NCI-H510A treated with DMSO at 0.1 percent for 48 hours (cell line): Measurements from ENCODE around the gene EPHB6.

Experiments
- DNase-seq: peaks from one replicate; lab custom pipeline; 2025; lab: John Stamatoyannopoulos, UW

Gene EPHB6

GRCh38 chr7:142876991-142877910, 22.4 kb downstream of the EPHB6 start:
- no peak for DNase-seq

- DNase-seq, result no peak
Observed at GRCh38 chr7:142878315-142878714, 23.4 kb downstream of the EPHB6 start.

- DNase-seq, result no peak
Observed at GRCh38 chr7:142879060-142879459, 24.2 kb downstream of the EPHB6 start.

- no peak for DNase-seq
Observed at GRCh38 chr7:142880876-142881505, 26.1 kb downstream of the EPHB6 start.

GRCh38 chr7:142881586-142882337, 26.9 kb downstream of the EPHB6 start:
- no peak for DNase-seq

DNA sequence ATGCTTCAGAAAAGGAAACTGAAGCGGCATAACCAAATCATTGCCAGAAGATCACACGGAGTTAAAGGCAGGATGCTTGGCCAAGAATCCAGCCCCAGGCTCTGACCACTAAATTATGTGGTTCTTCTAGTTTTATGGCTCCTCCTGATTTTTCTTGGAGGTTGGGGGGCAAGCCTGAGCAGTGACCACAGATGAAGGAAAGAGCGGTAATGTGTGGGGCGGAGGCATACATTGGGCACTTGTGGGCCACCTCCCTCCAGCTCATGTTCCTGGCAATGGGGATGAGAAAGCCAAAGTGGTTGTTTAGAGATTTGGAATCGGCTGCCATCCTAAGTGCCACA, 27.4 kb downstream of the EPHB6 start:
- no peak for DNase-seq

DNA sequence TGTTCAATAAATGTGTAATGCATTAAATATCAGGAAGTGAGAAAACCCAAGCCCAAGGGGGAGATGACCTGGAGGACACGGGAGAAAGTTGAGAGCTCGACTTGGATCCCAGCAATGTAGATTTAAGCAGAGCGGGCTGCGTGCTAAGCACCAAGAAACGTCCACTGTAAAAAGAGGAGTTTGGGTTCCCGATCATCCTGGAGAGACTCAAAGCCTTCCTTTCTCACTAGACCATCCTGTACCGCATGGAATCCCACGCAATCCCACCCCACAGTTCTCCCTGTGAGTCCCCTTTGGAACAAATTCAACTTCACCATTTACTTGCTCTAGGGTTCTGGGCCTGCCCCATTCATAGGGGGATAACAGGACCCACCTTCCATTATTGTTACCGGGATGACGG, 28.3 kb downstream of the EPHB6 start:
- no peak for DNase-seq

DNA sequence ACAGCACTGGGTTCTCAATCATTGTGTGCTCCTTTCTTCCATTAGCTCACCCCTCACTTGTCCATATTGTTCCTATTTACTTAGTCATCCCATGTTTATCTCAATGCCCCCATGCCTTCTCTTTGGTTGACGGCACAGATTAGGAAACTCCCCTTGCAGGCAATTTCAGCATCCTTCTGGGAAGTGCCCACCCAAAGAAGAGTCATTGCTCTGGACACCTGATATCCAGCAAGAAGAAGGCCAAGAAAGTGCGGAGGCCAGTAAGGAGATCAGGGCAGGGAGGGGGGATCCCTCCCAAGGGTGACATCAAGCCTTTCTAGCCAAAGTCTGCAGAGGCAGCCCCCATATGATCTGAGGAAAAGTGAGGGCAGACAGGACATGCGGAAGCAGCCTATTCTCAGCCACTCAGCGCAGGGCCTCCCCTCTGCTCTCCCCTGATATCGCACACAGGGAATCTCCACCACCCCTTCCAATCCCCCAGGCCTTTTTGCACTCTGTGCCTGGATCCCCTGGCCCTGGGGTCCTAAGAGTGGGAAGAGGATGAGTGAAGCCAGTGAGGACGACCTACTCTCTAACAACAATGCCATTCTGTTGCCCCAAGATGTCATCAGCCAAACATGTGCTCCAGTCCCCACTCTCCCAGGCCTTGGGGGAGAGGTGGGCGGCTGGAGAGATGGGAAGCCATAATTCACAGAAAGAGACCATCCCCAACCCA, 28.9 kb downstream of the EPHB6 start:
- DNase-seq, result no peak

DNA sequence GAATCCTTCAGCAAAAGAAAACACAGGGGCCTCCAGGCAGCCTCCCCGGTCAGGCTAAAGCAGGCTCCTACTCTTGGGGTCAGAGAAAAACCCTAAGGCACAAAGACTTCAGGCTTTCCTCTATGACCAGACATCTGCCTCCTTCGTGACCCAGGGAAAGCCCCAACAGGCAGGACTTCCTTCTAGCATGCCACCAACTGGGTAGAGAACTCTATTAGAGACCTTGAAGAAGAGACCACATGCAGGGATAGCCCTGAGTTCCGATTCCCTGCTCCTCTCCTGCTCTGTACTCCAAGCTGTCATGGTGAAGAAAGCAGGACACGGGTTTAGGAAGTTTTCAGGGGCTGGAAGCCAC, 29.4 kb downstream of the EPHB6 start:
- no peak for DNase-seq

GRCh38 chr7:142885311-142886230, 30.7 kb downstream of the EPHB6 start, which contains the start of gene TRPV6:
TSS of gene TRPV6 (minus strand) at chr7:142885745.
- DNase-seq, result no peak

DNA sequence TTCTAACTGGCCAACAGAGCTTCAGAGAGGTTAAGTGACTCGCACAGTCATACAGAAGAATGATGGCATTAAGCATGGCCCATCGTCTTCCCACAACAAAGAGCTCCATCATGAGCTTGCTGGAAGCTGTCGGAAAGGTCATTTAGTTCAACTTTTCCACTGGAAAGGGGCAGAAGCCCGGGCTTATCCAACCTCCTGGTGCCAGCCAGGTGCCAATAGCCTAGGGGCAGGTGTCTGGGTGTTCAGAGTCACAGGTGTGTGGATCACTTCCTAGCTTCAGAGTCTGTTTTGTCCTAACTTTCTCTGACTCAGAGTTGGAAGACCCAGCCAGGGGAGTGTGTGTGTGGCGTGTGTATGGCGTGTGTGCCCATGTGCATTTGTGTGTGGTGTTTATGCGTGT, 32.0 kb downstream of the EPHB6 start:
- no peak for DNase-seq

DNA sequence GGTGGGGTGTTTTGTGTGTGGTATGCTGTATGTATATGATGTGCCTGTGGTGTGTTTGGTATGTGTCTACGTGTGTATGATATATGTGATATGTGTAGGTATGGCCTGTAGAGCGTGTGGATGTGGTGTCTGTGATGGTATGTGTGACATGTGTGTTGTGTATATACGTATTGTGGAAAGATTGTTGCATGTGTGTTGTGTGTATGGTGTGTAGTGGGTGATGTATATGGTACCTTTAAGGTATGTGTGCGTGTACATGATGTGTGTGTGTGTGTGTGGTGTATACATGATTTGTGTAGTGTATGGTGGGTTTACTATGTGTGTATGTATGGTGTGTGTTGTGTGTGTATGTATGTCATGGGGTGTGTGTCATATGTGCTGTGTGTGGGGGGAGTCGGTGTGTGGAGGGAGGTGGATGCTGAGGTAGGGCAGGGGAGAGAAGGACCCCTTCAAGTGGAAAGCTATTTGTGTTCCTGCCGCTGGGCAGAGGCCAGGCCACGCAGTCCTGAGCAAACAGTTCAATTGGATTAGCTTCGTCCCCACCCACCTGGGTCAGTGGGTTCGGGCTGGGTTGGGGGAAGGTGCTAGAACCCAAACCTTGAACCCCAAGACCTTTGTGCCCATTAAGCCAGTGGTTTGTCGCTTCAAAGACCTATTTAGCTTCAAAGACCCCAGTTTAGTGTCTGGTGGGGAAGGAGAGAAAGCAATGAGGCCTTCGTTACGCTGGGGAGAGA, 32.6 kb downstream of the EPHB6 start:
- DNase-seq, result no peak

DNA sequence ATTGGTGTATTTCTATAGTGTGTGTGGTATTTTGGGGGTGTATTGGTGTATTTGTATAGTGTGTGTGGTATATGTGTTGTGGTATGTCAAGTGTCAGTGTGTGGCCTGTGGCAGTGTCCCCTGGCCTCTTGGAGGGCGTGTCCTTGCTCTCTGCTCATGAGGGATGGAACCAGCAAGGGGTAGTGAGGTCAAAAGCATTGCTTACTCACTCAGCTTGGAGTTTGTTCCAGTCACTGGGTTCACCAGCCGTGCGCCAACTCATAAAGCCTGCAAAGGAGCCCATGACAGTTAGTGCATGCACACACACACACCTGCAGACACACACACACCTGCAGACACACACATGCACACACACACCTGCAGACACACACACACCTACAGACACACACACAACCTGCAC, 34.9 kb downstream of the EPHB6 start:
- no peak for DNase-seq

- DNase-seq, result no peak
Observed at GRCh38 chr7:142890874-142891485, 36.1 kb downstream of the EPHB6 start.

DNA sequence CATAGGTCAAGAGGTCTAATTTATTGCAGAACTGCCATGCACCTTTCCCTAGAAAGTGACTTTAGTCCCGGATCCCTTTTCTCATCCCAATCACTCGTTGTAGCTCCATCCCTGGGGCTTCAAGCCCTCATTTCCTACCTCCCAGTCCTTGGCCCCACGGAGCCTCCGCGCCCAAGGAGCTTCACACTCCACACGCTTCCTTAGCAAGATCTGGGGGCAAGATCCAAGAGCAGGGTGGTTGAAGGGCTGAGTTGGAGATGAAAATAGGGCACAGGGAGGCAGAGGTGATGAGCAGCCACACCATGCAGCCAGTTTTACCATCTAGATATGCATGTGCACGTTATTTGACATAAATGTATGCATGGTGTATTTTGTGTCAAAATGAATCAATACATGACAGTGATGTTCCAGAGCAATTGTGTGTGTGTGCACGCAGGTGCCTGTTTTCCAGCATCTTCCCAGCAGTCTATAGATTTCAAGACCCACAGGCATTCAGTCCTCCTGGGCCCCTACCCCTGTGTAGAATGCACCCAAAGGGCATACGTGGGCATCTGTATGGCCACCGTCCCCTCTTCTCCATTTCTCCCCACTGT, 36.7 kb downstream of the EPHB6 start:
- no peak for DNase-seq

DNA sequence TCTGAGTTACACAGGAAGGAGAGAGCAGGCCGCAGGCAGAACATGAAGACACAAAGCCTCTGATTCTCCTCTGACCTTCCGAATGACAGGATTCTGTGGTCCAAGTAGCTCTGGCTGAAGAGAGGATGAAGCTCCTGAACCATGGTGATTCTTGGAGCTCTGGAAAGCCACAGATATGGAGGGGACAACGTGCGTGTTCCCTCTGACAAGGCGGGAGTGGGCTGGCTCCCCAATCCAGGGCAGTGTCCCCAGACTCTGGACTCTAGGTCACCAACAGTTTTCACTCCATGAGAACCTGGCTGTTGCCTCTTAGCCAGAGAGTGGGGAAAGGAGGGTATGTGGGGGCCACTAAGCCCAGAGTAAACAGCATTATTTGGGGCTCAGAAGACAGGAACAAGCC, 38.1 kb downstream of the EPHB6 start:
- no peak for DNase-seq

DNA sequence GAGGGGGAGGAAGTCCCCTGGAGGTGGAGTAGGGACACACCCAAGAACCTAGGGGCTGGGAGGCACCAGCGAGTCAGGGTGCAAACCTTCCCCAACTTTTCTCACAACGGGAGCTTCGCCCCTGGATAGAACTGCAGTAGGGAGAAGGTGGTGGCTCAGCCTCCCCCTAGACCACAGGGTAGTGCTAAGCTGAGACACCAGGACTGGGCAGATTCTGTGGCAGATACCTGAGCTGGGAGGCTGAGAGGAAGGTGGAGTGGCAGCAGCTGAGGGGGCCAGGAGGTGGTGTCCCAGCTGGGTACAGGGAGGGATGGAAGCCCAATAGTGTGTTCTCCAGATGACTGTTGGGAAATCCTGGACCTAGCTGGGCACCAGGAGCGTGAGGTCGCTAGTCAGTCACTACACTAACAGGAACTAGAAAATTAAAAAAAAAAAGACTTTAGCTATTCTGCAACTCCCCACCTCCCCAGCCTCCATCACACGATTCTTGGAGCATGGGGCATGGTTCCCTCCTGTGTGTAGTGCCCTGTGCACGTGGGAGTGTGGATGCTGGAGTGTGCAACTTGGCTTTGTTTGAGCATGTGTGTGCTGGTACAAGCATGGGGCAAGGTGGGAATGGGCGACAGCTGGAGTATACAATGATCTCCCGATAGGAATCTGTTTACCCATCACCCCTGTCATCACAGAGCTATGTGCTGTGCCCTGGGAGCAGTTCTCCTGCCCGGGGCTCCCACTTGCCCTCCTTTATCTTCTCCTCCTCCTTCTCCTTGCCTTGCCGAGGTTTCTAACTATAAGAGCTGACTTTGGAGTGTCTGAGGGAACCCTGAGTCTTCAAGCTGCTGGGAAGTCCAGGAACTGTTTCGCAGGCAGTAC, 39.5 kb downstream of the EPHB6 start:
- DNase-seq, result no peak

DNA sequence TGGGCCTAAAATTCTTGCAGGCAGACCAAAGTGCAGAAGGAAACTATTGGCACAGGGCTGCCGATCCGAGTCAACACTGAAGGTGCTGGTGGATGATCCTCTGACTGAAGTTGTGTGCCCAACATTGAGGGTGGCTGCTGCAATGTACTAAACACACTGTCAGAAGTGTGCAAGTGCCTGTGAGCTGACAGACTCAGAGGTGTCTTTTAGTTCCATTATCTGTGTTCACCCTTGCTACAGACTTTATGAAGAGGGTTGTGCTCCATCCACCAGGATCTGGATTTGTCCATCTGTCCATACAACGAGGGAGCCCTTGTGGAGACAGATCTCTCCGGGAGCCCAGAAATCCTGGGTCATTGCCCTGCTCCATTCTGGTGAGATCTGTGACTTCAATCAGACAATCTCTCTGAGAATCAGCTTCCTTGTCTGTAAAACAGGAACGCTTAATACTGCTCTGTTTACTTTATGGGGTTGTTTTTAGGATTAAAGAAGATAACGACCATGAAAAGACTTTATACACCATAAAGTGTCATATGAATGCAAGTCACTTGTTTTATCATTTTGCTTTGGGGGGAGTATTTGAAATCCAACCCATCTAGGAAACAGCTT, 40.2 kb downstream of the EPHB6 start:
- no peak for DNase-seq
